ENCODE data around the gene IQSEC3. TPM values are rescaled to one million over a fixed set of nuclear protein-coding genes. Genes with fewer than 3 reads are reported as not detected.

The IQSEC3 gene
- total RNA-seq, 4 donors from 2014 or later = 0.02 to 0.36 (median 0.07) TPM

DNA sequence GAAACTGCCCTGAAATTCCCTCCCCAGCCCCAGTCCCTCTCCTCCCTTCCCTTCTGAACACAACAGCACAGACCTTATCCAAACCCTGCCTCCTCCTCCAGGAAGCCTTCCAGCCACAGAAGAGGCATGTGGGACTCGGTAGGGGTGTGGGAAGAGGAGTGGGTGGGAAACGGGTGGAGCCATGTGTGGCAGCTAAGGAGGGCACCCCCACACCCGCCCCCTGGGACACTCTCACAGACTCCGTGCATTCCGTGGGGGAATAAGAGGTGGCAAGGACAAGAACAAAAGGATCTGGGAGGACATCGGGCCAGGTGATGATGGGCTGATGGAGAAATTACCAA is 123.0 kb downstream of the IQSEC3 start:
- no peaks in the 10 kb centered on the region for H3K9me3 ChIP-seq
- H3K4me1 ChIP-seq = peaks cover 3 to 5% of the 10 kb centered on the region in 2 donors
- TF ChIP-seq POLR2A (IDR thresholded peaks at IDR 0.05) = no peak
- TF ChIP-seq, protein P1, sequence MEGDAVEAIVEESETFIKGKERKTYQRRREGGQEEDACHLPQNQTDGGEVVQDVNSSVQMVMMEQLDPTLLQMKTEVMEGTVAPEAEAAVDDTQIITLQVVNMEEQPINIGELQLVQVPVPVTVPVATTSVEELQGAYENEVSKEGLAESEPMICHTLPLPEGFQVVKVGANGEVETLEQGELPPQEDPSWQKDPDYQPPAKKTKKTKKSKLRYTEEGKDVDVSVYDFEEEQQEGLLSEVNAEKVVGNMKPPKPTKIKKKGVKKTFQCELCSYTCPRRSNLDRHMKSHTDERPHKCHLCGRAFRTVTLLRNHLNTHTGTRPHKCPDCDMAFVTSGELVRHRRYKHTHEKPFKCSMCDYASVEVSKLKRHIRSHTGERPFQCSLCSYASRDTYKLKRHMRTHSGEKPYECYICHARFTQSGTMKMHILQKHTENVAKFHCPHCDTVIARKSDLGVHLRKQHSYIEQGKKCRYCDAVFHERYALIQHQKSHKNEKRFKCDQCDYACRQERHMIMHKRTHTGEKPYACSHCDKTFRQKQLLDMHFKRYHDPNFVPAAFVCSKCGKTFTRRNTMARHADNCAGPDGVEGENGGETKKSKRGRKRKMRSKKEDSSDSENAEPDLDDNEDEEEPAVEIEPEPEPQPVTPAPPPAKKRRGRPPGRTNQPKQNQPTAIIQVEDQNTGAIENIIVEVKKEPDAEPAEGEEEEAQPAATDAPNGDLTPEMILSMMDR (IDR thresholded peaks at IDR 0.05 in 4 of 5, conservative IDR thresholded peaks at IDR 0.05 in 1 of 5) = no peak
- H3K27ac ChIP-seq = no peak overlapping the region
- in situ Hi-C loops (cut with MboI; ENCODE audit: low sequenced_read_pairs in 4 of 4) (no loop called here), intact Hi-C loops (cut with DNase I; ENCODE audit: low total_unique reads) (no loop called here)
- ATAC-seq = no peak
- DNase-seq = no peak
- peaks cover 0 to 4% (median 0%) of the 10 kb centered on the region in 3 donors for H3K27me3 ChIP-seq
- H3K36me3 ChIP-seq = no peaks in the 10 kb centered on the region
- no peak overlapping the region for H3K4me3 ChIP-seq

DNA sequence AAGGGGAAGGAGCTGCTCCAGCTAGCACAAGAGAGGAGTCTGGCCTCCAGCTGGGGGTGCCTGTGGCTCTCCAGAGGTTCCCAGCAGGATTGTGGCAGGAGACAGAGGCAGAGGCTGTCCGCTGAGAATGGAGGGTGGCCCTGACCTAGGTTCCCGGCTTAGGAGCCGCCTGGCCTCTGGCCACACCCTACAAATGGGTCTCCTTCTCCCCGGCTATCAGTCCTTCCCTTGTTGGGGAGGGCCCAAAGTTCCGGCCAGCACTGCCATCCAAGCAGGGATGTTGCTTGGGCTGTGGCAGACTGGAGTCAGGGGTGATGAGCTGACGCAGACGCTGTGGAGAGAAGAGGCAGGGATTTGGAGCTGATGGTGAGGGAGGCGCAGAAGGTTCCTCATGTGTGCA is 124.3 kb downstream of the IQSEC3 start:
- Histone ChIP-seq H3K27ac (no peak overlapping the region), H3K27me3 (peaks cover 0 to 4% (median 0%) of the 10 kb centered on the region in 3 donors), H3K4me1 (peaks cover 3 to 5% of the 10 kb centered on the region in 2 donors), H3K9me3 (no peaks in the 10 kb centered on the region), H3K36me3 (no peaks in the 10 kb centered on the region), H3K4me3 (no peak overlapping the region)
- intact Hi-C loops (cut with DNase I; ENCODE audit: low total_unique reads) = no loop called here
- DNase-seq = no peak
- TF ChIP-seq, protein P1 (IDR thresholded peaks at IDR 0.05 in 4 of 5, conservative IDR thresholded peaks at IDR 0.05 in 1 of 5) = no peak
- no peak for TF ChIP-seq POLR2A (IDR thresholded peaks at IDR 0.05)
- ATAC-seq = no peak
- in situ Hi-C loops (cut with MboI; ENCODE audit: low sequenced_read_pairs in 4 of 4) = no loop called here

GRCh38 chr12:191541-191940 is 125.0 kb downstream of the IQSEC3 start:
- DNase-seq = no peak
- intact Hi-C loops (cut with DNase I; ENCODE audit: low total_unique reads) (no loop called here), in situ Hi-C loops (cut with MboI; ENCODE audit: low sequenced_read_pairs in 4 of 4) (no loop called here)
- Histone ChIP-seq H3K4me1 (peaks cover 3 to 5% of the 10 kb centered on the region in 2 donors), H3K36me3 (no peaks in the 10 kb centered on the region), H3K27ac (no peak overlapping the region), H3K4me3 (no peak overlapping the region), H3K27me3 (peaks cover 0 to 4% (median 0%) of the 10 kb centered on the region in 3 donors), H3K9me3 (no peaks in the 10 kb centered on the region)
- TF ChIP-seq POLR2A (IDR thresholded peaks at IDR 0.05) = no peak
- TF ChIP-seq, protein P1 (IDR thresholded peaks at IDR 0.05 in 4 of 5, conservative IDR thresholded peaks at IDR 0.05 in 1 of 5) = no peak
- ATAC-seq = no peak

GRCh38 chr12:193261-193660 is 126.7 kb downstream of the IQSEC3 start:
- Histone ChIP-seq H3K4me1 (peaks cover 3 to 5% of the 10 kb centered on the region in 2 donors), H3K27ac (no peak overlapping the region), H3K4me3 (no peak overlapping the region), H3K9me3 (no peaks in the 10 kb centered on the region), H3K27me3 (peaks cover 0 to 4% (median 0%) of the 10 kb centered on the region in 3 donors), H3K36me3 (no peaks in the 10 kb centered on the region)
- no peak for TF ChIP-seq POLR2A (IDR thresholded peaks at IDR 0.05)
- TF ChIP-seq, protein P1 (IDR thresholded peaks at IDR 0.05 in 4 of 5, conservative IDR thresholded peaks at IDR 0.05 in 1 of 5) = no peak
- intact Hi-C loops (cut with DNase I; ENCODE audit: low total_unique reads) = no loop called here
- in situ Hi-C loops (cut with MboI; ENCODE audit: low sequenced_read_pairs in 4 of 4) = no loop called here
- no peak for DNase-seq
- no peak for ATAC-seq

DNA sequence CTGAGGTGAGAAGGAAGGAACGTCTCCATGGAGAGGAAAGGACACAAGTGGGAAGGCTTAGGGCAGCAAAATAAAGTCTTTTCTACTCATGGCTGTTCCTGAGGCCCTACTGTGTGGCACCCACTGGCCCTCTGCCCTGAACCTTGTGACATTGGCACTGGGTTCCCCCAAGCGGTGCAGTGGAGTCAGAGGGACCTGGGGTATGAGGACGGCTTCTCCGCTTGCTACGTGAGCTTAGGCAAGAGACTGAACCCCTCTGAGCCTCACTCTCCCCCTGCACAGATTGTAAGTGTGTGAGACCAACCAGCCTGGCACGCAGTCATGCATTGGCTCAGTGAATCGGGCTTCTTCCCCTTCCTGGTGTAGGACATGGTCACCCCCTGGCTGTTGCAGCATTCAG is 127.7 kb downstream of the IQSEC3 start:
- no peak for TF ChIP-seq POLR2A (IDR thresholded peaks at IDR 0.05)
- TF ChIP-seq, protein P1 (IDR thresholded peaks at IDR 0.05 in 4 of 5, conservative IDR thresholded peaks at IDR 0.05 in 1 of 5) = no peak
- Histone ChIP-seq H3K27me3 (peaks cover 0 to 4% (median 0%) of the 10 kb centered on the region in 3 donors), H3K27ac (no peak overlapping the region), H3K4me3 (no peak overlapping the region), H3K4me1 (peaks cover 0 to 1% of the 10 kb centered on the region in 2 donors), H3K36me3 (no peaks in the 10 kb centered on the region), H3K9me3 (no peaks in the 10 kb centered on the region)
- ATAC-seq (no peak), DNase-seq (no peak)
- in situ Hi-C loops (cut with MboI; ENCODE audit: low sequenced_read_pairs in 4 of 4) (no loop called here), intact Hi-C loops (cut with DNase I; ENCODE audit: low total_unique reads) (no loop called here)
